Activated CD4-positive, alpha-beta T cell treated with anti-CD3 and anti-CD28 coated beads, Interleukin-2, amount 10 ng/mL, durations not matched to agents 7 days and 5 days (primary cell): ENCODE measurements around the gene FBXO41. TPM values are rescaled to one million over a fixed set of nuclear protein-coding genes. Genes with fewer than 3 reads are reported as not detected.
"Not testable (repeated sequence)": the region's sequence is repeated elsewhere in the genome, so short reads cannot be mapped to it uniquely, and the experiment has no call there.

Experiments used
- CTCF ChIA-PET: fragments of 350-600 bp; sonication (Branson Sonifier 250); formaldehyde crosslinking; loops from one replicate; lab custom pipeline; 2021; ENCODE audit warnings: antibody characterized with exemption; lab: Charles Lee
- POLR2A ChIA-PET: fragments of 350-600 bp; sonication (Branson Sonifier 250); formaldehyde crosslinking; loops from one replicate; lab custom pipeline; 2021; ENCODE audit warnings: antibody characterized with exemption; lab: Charles Lee
- DNase-seq: peaks from one replicate; pipeline ENCODE4 v3.0.0-alpha.2; 2020
- H3K27ac Mint-ChIP-seq: one replicate; pipeline ENCODE4 v1.8.0; 2021; ENCODE audit warnings: mild to moderate bottlenecking, moderate library complexity, mixed read lengths
- H3K27me3 Mint-ChIP-seq: one replicate; pipeline ENCODE4 v1.8.0; 2021; ENCODE audit warnings: mixed read lengths
- H3K36me3 Mint-ChIP-seq: one replicate; pipeline ENCODE4 v1.8.0; 2021; ENCODE audit warnings: low read depth, mixed read lengths
- H3K4me1 Mint-ChIP-seq: one replicate; pipeline ENCODE4 v1.8.0; 2021; ENCODE audit warnings: mixed read lengths
- H3K4me3 Mint-ChIP-seq: one replicate; pipeline ENCODE4 v1.8.0; 2021; ENCODE audit warnings: mild to moderate bottlenecking, moderate library complexity, mixed read lengths
- H3K9me3 Mint-ChIP-seq: one replicate; pipeline ENCODE4 v1.8.0; 2021; ENCODE audit warnings: mixed read lengths
- total RNA-seq, 2 experiments: library from RNA; stranded (reverse); gene quantifications; one replicate each; pipeline ENCODE4 v1.2.3, GENCODE V29; 2021

FBXO41 gene
- total RNA-seq, 2 experiments from 2014 or later, result 18.2 to 20.2 TPM

DNA sequence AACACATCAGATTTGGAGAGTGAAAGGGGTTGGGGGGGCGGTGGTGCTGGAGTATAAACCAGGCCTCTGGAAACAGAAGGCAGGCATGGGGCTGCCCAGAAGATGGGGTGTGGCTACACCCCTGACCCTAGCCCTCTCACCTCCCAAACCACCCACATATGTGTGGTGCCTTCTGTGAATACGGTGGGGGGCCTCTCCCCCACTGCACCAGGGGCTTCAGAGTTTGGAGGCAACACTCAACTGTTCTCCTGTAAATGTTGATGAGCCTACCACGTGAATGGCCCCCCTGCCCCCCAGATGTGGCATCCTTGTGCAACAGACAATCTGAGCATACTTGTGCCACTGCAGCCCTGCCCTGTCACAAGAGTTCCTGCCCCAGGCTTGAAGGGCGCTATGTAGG is 19.5 kb downstream of the FBXO41 start:
- DNase-seq, result no peak
- ChIA-PET POLR2A (no interaction called here), CTCF (no interaction called here)
- Mint-ChIP-seq H3K36me3 (peaks cover 15% of the 10 kb centered on the region), H3K9me3 (no peaks in the 10 kb centered on the region), H3K4me1 (peaks cover 17% of the 10 kb centered on the region), H3K27ac (no peak overlapping the region), H3K27me3 (no peaks in the 10 kb centered on the region), H3K4me3 (no peak overlapping the region)

GRCh38 chr2:73264332-73264606 is 20.0 kb downstream of the FBXO41 start:
- no peak for DNase-seq
- CTCF ChIA-PET, result no interaction called here
- H3K36me3 Mint-ChIP-seq, result peaks cover 15% of the 10 kb centered on the region
- H3K27ac Mint-ChIP-seq, result no peak overlapping the region
- POLR2A ChIA-PET, result no interaction called here
- no peak overlapping the region for H3K4me3 Mint-ChIP-seq
- peaks cover 15% of the 10 kb centered on the region for H3K4me1 Mint-ChIP-seq
- no peaks in the 10 kb centered on the region for H3K9me3 Mint-ChIP-seq
- no peaks in the 10 kb centered on the region for H3K27me3 Mint-ChIP-seq

- DNase-seq, result no peak
- H3K36me3 Mint-ChIP-seq, result peaks cover 19% of the 10 kb centered on the region
- no peaks in the 10 kb centered on the region for H3K27me3 Mint-ChIP-seq
- no peak overlapping the region for H3K4me3 Mint-ChIP-seq
- H3K9me3 Mint-ChIP-seq, result no peaks in the 10 kb centered on the region
- ChIA-PET CTCF (interaction anchor here (1.0 to 2.0 kb wide), 3 partner anchors 8 to 19 kb away, joined by 3 to 6 read pairs (median 5); no protein-coding TSS in a partner anchor), POLR2A (no interaction called here)
- peaks cover 16% of the 10 kb centered on the region for H3K4me1 Mint-ChIP-seq
- no peak overlapping the region for H3K27ac Mint-ChIP-seq
Measured at GRCh38 chr2:73263540-73264331, 20.5 kb downstream of the FBXO41 start.

- H3K9me3 Mint-ChIP-seq, DNase-seq, H3K27ac Mint-ChIP-seq, POLR2A ChIA-PET, H3K27me3 Mint-ChIP-seq, H3K4me1 Mint-ChIP-seq, H3K4me3 Mint-ChIP-seq: not testable (repeated sequence)
- CTCF ChIA-PET, result interaction anchor here (0.6 to 2.0 kb wide), 5 partner anchors 9 to 1158 kb away, joined by 3 to 6 read pairs (median 5); partner anchors contain the start of gene C2orf81
- H3K36me3 Mint-ChIP-seq, result peaks cover 14% of the 10 kb centered on the region
Measured at GRCh38 chr2:73262691-73263429, 21.4 kb downstream of the FBXO41 start.

- Mint-ChIP-seq H3K9me3 (no peaks in the 10 kb centered on the region), H3K27ac (no peak overlapping the region), H3K27me3 (no peaks in the 10 kb centered on the region), H3K4me1 (peaks cover 6% of the 10 kb centered on the region), H3K4me3 (no peak overlapping the region), H3K36me3 (peaks cover 12% of the 10 kb centered on the region)
- ChIA-PET CTCF (interaction anchor here (0.6 to 2.0 kb wide), 3 partner anchors 9 to 1159 kb away, joined by 3 to 5 read pairs (median 5); partner anchors contain the start of gene C2orf81), POLR2A (no interaction called here)
- no peak for DNase-seq
Measured at GRCh38 chr2:73262108-73262651, 22.1 kb downstream of the FBXO41 start.

- Mint-ChIP-seq H3K27ac (no peak overlapping the region), H3K36me3 (peaks cover 9% of the 10 kb centered on the region), H3K9me3 (no peaks in the 10 kb centered on the region), H3K4me3 (no peak overlapping the region), H3K27me3 (no peaks in the 10 kb centered on the region), H3K4me1 (peaks cover 1% of the 10 kb centered on the region)
- ChIA-PET CTCF (no interaction called here), POLR2A (no interaction called here)
- no peak for DNase-seq
Measured at GRCh38 chr2:73260338-73260984, 23.8 kb downstream of the FBXO41 start.

- H3K27me3 Mint-ChIP-seq, result no peaks in the 10 kb centered on the region
- peaks cover 11% of the 10 kb centered on the region for H3K36me3 Mint-ChIP-seq
- no peak for DNase-seq
- H3K27ac Mint-ChIP-seq, result no peak overlapping the region
- H3K9me3 Mint-ChIP-seq, result no peaks in the 10 kb centered on the region
- POLR2A ChIA-PET, result no interaction called here
- CTCF ChIA-PET, result no interaction called here
- H3K4me1 Mint-ChIP-seq, result peaks cover 1% of the 10 kb centered on the region
- no peak overlapping the region for H3K4me3 Mint-ChIP-seq
Measured at GRCh38 chr2:73259704-73260337, 24.5 kb downstream of the FBXO41 start.

GRCh38 chr2:73259276-73259675 is 25.0 kb downstream of the FBXO41 start:
- Mint-ChIP-seq H3K4me3 (no peak overlapping the region), H3K36me3 (peaks cover 15% of the 10 kb centered on the region), H3K4me1 (peaks cover 1% of the 10 kb centered on the region), H3K27me3 (no peaks in the 10 kb centered on the region), H3K9me3 (no peaks in the 10 kb centered on the region), H3K27ac (no peak overlapping the region)
- ChIA-PET CTCF (interaction anchor here (0.6 kb wide), 1 partner anchor 23 kb away, joined by 4 read pairs; no protein-coding TSS in a partner anchor), POLR2A (no interaction called here)
- DNase-seq, result no peak

GRCh38 chr2:73258913-73259215 is 25.4 kb downstream of the FBXO41 start:
- peak overlapping the region; percentile 51 for H3K27ac Mint-ChIP-seq
- no peaks in the 10 kb centered on the region for H3K9me3 Mint-ChIP-seq
- peaks cover 1% of the 10 kb centered on the region for H3K4me1 Mint-ChIP-seq
- H3K4me3 Mint-ChIP-seq, result no peak overlapping the region
- DNase-seq, result no peak
- POLR2A ChIA-PET, result no interaction called here
- CTCF ChIA-PET, result interaction anchor here (0.6 to 1.9 kb wide), 2 partner anchors 11 to 23 kb away, joined by 4 to 5 read pairs; no protein-coding TSS in a partner anchor
- H3K36me3 Mint-ChIP-seq, result peaks cover 16% of the 10 kb centered on the region
- H3K27me3 Mint-ChIP-seq, result no peaks in the 10 kb centered on the region

GRCh38 chr2:73258186-73258912 is 25.9 kb downstream of the FBXO41 start:
- POLR2A ChIA-PET, result no interaction called here

DNA sequence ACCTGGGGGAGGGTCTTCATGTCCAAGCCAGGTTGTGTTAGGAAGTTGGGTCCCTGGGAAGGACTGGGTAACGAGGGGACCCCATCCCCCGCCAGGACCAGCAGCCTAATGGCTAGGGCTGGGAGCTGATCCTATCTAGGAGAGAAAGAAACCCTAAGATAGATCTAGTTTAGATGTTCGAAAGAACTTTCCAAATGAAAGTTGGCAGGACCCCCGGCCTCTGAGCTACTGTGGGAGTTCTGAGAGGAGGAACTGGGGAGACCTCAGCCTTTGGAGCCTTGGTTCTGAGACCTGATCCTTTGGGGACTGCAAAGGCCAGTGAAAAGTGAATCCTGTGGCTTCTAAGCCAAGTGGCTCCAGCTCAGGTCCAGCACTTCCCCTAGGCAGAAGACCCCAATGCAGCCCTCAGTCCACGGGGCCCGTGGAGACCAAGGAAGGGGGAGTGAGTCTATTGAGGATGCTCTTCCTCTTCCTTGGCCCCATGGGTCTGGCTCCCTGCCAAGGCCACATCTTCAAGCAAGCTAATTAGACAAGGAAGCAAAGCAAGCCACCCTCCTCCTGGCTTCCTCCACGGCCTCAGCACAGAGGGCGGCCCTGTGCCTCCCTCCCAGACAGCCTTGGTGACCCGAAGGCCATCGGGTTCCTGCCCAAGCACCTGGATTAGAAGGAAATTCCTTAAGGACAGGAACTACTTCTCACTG is 26.7 kb downstream of the FBXO41 start:
- ChIA-PET POLR2A (no interaction called here), CTCF (interaction anchor here (0.6 to 1.9 kb wide), 5 partner anchors 9 to 52 kb away, joined by 3 to 5 read pairs (median 4); no protein-coding TSS in a partner anchor)
- Mint-ChIP-seq H3K27ac (no peak overlapping the region), H3K27me3 (no peaks in the 10 kb centered on the region), H3K4me1 (peaks cover 1% of the 10 kb centered on the region), H3K4me3 (no peak overlapping the region), H3K36me3 (peaks cover 19% of the 10 kb centered on the region), H3K9me3 (no peaks in the 10 kb centered on the region)
- DNase-seq, result no peak

More at GRCh38 chr2:73258186-73258912, 25.9 kb downstream of the FBXO41 start:
- no peaks in the 10 kb centered on the region for H3K9me3 Mint-ChIP-seq
- peaks cover 15% of the 10 kb centered on the region for H3K36me3 Mint-ChIP-seq
- H3K4me3 Mint-ChIP-seq, result no peak overlapping the region
- DNase-seq, result no peak
- H3K4me1 Mint-ChIP-seq, result peaks cover 1% of the 10 kb centered on the region
- CTCF ChIA-PET, result interaction anchor here (0.6 to 1.9 kb wide), 2 partner anchors 10 to 22 kb away, joined by 4 to 5 read pairs; no protein-coding TSS in a partner anchor
- no peak overlapping the region for H3K27ac Mint-ChIP-seq
- H3K27me3 Mint-ChIP-seq, result no peaks in the 10 kb centered on the region
